ENCODE data around the gene EIF2B5. TPM values are rescaled to one million over a fixed set of nuclear protein-coding genes. Genes with fewer than 3 reads are reported as not detected.
A peak's percentile ranks its signal among the peaks of the same experiment; 100 is the strongest.

EIF2B5 gene
- total and polyA plus RNA-seq, 9 of the 15 experiments (the other 6 are each of a cell fraction or from before 2014, with no cell fraction given) = 19.1 to 92.4 (median 74.0) TPM

DNA sequence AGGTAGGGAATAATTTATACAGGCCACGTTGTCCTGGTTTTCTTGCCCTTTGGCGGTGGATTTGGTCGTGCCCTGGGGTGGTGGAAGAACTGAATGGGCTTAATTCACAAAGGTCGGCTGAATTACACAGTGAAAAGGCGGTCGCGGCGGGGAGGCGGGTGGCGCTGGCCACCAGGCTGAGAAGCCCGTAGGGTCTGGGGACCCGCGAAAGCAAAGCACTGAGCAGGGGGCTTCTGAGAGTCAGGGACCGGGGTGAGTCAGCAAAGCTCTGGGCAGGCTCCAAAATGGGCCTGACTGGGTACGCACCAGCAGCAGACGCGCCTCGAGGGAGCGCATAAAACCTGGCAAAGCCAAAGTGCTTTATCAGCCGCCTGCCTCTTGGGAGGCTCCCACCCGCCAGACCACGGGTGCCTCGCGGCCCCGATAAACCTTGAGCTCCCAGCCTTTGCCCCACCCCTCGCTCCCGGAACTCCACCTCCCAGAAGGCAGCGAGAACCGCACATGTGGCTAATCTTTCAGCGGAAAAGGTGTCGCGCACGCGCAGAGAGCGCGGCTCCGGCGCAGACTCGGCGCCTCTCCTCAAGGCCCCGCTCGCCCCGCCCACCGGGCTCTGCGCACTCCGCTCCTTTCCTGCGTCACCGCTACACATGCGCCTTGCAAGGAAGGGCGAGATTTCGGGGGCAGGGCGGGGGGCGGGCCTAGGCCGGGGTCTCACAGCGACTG lies 50.5 kb downstream of the EIF2B5 start (continued):
- TF ChIP-seq TRIM25 (IDR thresholded peaks at IDR 0.05; ENCODE audit: borderline replicate concordance) (no peak), NFXL1 (CRISPR knock-in tag; IDR thresholded peaks at IDR 0.05) (no peak), SMARCA4 (IDR thresholded peaks at IDR 0.05) (peak; percentile 69), EP400 (IDR thresholded peaks at IDR 0.05) (peak; percentile 87), MYNN (IDR thresholded peaks at IDR 0.05) (peak; percentile 72), MYNN (CRISPR knock-in tag; IDR thresholded peaks at IDR 0.05) (no peak), CCNT2 (IDR thresholded peaks at IDR 0.05; ENCODE audit: borderline replicate concordance, extremely low read depth, insufficient read length, low read depth, low read length) (peak; percentile 94), L3MBTL2 (IDR thresholded peaks at IDR 0.05) (peak; percentile 98), ZNF133 (CRISPR knock-in tag; IDR thresholded peaks at IDR 0.05) (no peak), STAT5B (CRISPR knock-in tag; IDR thresholded peaks at IDR 0.05) (no peak), FOXK2 (conservative IDR thresholded peaks at IDR 0.05 in 1 of 2, IDR thresholded peaks at IDR 0.05 in 1 of 2; ENCODE audit: low read depth in 2 of 2) (peak; percentile 51 to 54; a peak in 2 of 4 replicates), CHCHD3 (CRISPR knock-in tag; IDR thresholded peaks at IDR 0.05) (no peak), GMEB1 (CRISPR knock-in tag; IDR thresholded peaks at IDR 0.05) (peak; percentile 55; the same call in 1 of the 2 replicates), SIX5 (IDR thresholded peaks at IDR 0.05; ENCODE audit: borderline replicate concordance in 1 of 2, insufficient read depth in 1 of 2, low read depth in 1 of 2, low read length in 2 of 2) (peak; percentile 45 to 47; a peak in 3 of 4 replicates), TOE1 (IDR thresholded peaks at IDR 0.05; ENCODE audit: borderline replicate concordance) (0 out of 2 replicates have a peak, but pooled peaks have one; percentile 27), TOE1 (CRISPR knock-in tag; IDR thresholded peaks at IDR 0.05; ENCODE audit: borderline replicate concordance, low read depth) (no peak)
- TF ChIP-seq, protein P1, sequence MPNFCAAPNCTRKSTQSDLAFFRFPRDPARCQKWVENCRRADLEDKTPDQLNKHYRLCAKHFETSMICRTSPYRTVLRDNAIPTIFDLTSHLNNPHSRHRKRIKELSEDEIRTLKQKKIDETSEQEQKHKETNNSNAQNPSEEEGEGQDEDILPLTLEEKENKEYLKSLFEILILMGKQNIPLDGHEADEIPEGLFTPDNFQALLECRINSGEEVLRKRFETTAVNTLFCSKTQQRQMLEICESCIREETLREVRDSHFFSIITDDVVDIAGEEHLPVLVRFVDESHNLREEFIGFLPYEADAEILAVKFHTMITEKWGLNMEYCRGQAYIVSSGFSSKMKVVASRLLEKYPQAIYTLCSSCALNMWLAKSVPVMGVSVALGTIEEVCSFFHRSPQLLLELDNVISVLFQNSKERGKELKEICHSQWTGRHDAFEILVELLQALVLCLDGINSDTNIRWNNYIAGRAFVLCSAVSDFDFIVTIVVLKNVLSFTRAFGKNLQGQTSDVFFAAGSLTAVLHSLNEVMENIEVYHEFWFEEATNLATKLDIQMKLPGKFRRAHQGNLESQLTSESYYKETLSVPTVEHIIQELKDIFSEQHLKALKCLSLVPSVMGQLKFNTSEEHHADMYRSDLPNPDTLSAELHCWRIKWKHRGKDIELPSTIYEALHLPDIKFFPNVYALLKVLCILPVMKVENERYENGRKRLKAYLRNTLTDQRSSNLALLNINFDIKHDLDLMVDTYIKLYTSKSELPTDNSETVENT (CRISPR knock-in tag; IDR thresholded peaks at IDR 0.05) = no peak
- TF ChIP-seq, protein P2, sequence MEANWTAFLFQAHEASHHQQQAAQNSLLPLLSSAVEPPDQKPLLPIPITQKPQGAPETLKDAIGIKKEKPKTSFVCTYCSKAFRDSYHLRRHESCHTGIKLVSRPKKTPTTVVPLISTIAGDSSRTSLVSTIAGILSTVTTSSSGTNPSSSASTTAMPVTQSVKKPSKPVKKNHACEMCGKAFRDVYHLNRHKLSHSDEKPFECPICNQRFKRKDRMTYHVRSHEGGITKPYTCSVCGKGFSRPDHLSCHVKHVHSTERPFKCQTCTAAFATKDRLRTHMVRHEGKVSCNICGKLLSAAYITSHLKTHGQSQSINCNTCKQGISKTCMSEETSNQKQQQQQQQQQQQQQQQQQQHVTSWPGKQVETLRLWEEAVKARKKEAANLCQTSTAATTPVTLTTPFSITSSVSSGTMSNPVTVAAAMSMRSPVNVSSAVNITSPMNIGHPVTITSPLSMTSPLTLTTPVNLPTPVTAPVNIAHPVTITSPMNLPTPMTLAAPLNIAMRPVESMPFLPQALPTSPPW (CRISPR knock-in tag; IDR thresholded peaks at IDR 0.05) = peak; percentile 85
- TF ChIP-seq, protein P3, sequence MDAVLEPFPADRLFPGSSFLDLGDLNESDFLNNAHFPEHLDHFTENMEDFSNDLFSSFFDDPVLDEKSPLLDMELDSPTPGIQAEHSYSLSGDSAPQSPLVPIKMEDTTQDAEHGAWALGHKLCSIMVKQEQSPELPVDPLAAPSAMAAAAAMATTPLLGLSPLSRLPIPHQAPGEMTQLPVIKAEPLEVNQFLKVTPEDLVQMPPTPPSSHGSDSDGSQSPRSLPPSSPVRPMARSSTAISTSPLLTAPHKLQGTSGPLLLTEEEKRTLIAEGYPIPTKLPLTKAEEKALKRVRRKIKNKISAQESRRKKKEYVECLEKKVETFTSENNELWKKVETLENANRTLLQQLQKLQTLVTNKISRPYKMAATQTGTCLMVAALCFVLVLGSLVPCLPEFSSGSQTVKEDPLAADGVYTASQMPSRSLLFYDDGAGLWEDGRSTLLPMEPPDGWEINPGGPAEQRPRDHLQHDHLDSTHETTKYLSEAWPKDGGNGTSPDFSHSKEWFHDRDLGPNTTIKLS (IDR thresholded peaks at IDR 0.05; ENCODE audit: borderline replicate concordance, low read depth) = peak; percentile 85
